CD4-positive, alpha-beta T cell (primary cell): ENCODE results near the gene ZIC5. TPM values are rescaled to one million over a fixed set of nuclear protein-coding genes. Genes with fewer than 3 reads are reported as not detected.

Experiments used
- ATAC-seq: fragments of 200-7000 bp; cut with Tn5 transposase; one replicate; pipeline ENCODE4 v1.10.0; 2022; ENCODE audit warnings: mild to moderate bottlenecking; ENCODE audit not compliant: poor library complexity
- CTCF ChIA-PET: fragments of 350-600 bp; sonication (Branson Sonifier 250); formaldehyde crosslinking; loops from one replicate; lab custom pipeline; 2021; ENCODE audit warnings: antibody characterized with exemption, inconsistent platforms; lab: Charles Lee
- POLR2A ChIA-PET: fragments of 350-600 bp; sonication (Branson Sonifier 250); formaldehyde crosslinking; loops from one replicate; lab custom pipeline; 2021; ENCODE audit warnings: antibody characterized with exemption, inconsistent platforms; lab: Charles Lee
- DNase-seq, 14 experiments: peaks; one replicate each; pipeline ENCODE4 v3.0.0-alpha.2; 2013 to 2020; ENCODE audit warnings: mixed read lengths in 2 of 14
- H3K27ac ChIP-seq, 2 donors: one replicate each; pipeline versions ENCODE4 v1.5.1 to v1.7.0; 2013; ENCODE audit warnings: low read length in 2 of 2, low read depth in 1 of 2, mild to moderate bottlenecking in 1 of 2
- H3K27me3 ChIP-seq, 2 experiments: 1 replicate in 1 of 2; 2 replicates in 1 of 2; pipeline versions ENCODE4 v1.6.1 to v1.7.0; 2013; ENCODE audit warnings: low read length in 2 of 2, control low read depth in 1 of 2, mild to moderate bottlenecking in 1 of 2, moderate library complexity in 1 of 2; ENCODE audit not compliant: insufficient read depth in 2 of 2, control insufficient read depth in 1 of 2
- H3K36me3 ChIP-seq: one replicate; pipeline ENCODE4 v1.6.1; 2013; ENCODE audit warnings: low read length, control low read depth; ENCODE audit not compliant: insufficient read depth
- H3K4me1 ChIP-seq: one replicate; pipeline ENCODE4 v1.6.1; 2013; ENCODE audit warnings: low read length, control low read depth; ENCODE audit not compliant: insufficient read depth
- H3K4me3 ChIP-seq: one replicate; pipeline ENCODE4 v1.5.1; 2013; ENCODE audit warnings: mild to moderate bottlenecking, low read length, moderate library complexity
- H3K9me3 ChIP-seq, 2 experiments: 1 replicate in 1 of 2; 2 replicates in 1 of 2; pipeline versions ENCODE4 v1.6.1 to v1.7.0; 2013; ENCODE audit warnings: low read length in 2 of 2, mild to moderate bottlenecking in 2 of 2, control low read depth in 1 of 2, moderate library complexity in 1 of 2; ENCODE audit not compliant: control insufficient read depth in 1 of 2, insufficient read depth in 1 of 2
- H3K27ac Mint-ChIP-seq: one replicate; pipeline ENCODE4 v1.8.0; 2020; ENCODE audit warnings: mixed read lengths
- H3K27me3 Mint-ChIP-seq: one replicate; pipeline ENCODE4 v1.8.0; 2021; ENCODE audit warnings: mixed read lengths
- H3K36me3 Mint-ChIP-seq: one replicate; pipeline ENCODE4 v1.8.0; 2021; ENCODE audit warnings: low read depth, mixed read lengths
- H3K4me1 Mint-ChIP-seq: one replicate; pipeline ENCODE4 v1.8.0; 2021; ENCODE audit warnings: low read depth, mixed read lengths
- H3K4me3 Mint-ChIP-seq: one replicate; pipeline ENCODE4 v1.8.0; 2020; ENCODE audit warnings: mild to moderate bottlenecking, mixed read lengths
- H3K9me3 Mint-ChIP-seq: one replicate; pipeline ENCODE4 v1.8.0; 2020; ENCODE audit warnings: mixed read lengths
- CTCF ChIP-seq: fragments of 200-600 bp; IDR thresholded peaks from one replicate; pipeline ENCODE4 v1.8.0; 2022; ENCODE audit warnings: antibody characterized with exemption, mild to moderate bottlenecking
- intact Hi-C, 2 experiments: fragments of 100-400 bp; cut with DNase I in 1 of 2; cut with micrococcal nuclease in 1 of 2; formaldehyde crosslinking; loops; one replicate each; pipeline versions ENCODE4 v1.15.1 to v1.9.0; 2023 to 2025; cut with DNase I, micrococcal nuclease
- total RNA-seq, 174 experiments: library from RNA in 2 of 174; stranded (reverse) in 2 of 174; gene quantifications; one replicate each; pipeline ENCODE4 v1.2.3 and lab custom pipeline; 2021 to 2026

Gene ZIC5
- total RNA-seq, 2 experiments from 2014 or later, result not detected

DNA sequence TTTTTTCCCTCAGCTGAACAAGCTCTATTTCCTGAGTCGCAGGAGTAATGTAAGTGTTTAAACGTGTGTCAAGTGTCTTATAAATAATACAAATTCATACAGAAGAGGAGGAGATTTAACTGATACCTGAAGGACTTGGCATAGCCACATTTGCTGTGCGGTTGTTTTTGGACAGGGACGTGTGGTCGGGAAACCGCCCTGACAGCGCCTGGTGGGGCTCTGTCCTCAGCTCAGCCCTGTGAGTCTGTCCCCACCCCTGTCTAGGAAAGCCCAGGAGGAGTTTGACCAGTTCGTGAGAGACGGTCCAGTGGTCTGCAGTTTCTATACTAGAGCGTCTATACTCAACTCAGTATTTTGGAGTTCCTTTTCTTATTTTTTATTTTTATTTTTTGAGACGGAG, 26.7 kb upstream of the ZIC5 start:
- Mint-ChIP-seq H3K27me3 (peaks cover 88% of the 10 kb centered on the region), H3K4me1 (no peaks in the 10 kb centered on the region), H3K27ac (no peak overlapping the region), H3K9me3 (peaks cover 9% of the 10 kb centered on the region), H3K4me3 (no peak overlapping the region), H3K36me3 (no peaks in the 10 kb centered on the region)
- intact Hi-C loops, result loop anchor here (2.0 to 10.0 kb wide), 3 partner anchors 37 to 503 kb away; no protein-coding TSS in a partner anchor
- CTCF ChIA-PET, result no interaction called here
- peaks cover 59 to 79% of the 10 kb centered on the region in 2 experiments for H3K27me3 ChIP-seq
- DNase-seq, result no peak
- H3K36me3 ChIP-seq, result no peaks in the 10 kb centered on the region
- H3K9me3 ChIP-seq, result peaks cover 18 to 22% of the 10 kb centered on the region in 2 experiments
- ATAC-seq, result no peak
- H3K4me3 ChIP-seq, result no peak overlapping the region
- peaks cover 17% of the 10 kb centered on the region for H3K4me1 ChIP-seq
- TF ChIP-seq CTCF, result no peak
- POLR2A ChIA-PET, result interaction anchor here (1.0 kb wide), 1 partner anchor 25 kb away, joined by 3 read pairs; no protein-coding TSS in a partner anchor
- no peak overlapping the region for H3K27ac ChIP-seq

DNA sequence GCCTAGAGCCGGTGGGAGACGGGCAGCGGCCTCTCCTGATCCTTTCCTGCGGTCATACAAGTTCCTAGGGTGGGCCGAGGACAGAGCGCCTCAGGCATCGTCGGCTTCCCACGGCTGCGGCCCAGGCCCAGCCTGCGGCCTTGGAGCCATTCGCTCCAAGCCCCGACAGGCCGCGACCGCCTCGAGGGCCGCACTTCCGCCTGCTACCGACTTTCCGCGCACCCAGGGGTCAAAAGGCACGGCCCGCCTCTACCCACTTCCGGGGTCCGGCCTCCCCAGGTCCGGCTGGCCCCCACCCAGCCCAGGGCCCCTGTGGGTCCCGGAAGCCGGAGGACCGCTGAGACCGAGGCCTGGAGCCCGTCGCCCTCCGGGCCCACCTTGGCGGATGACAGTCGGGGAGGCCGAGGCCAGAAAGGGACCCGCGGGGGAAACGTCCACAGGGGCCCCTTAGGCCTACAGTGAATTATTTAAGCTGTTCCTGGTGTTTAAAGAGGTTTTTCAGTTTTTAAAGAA, 26.2 kb upstream of the ZIC5 start:
- peaks cover 88% of the 10 kb centered on the region for H3K27me3 Mint-ChIP-seq
- intact Hi-C loops, result loop anchor here (2.0 to 10.0 kb wide), 4 partner anchors 23 to 503 kb away; no protein-coding TSS in a partner anchor
- no peaks in the 10 kb centered on the region for H3K36me3 Mint-ChIP-seq
- peaks cover 9% of the 10 kb centered on the region for H3K9me3 Mint-ChIP-seq
- ChIA-PET POLR2A (interaction anchor here (1.0 kb wide), 1 partner anchor 24 kb away, joined by 3 read pairs; no protein-coding TSS in a partner anchor), CTCF (no interaction called here)
- no peak overlapping the region for H3K4me3 ChIP-seq
- TF ChIP-seq CTCF, result no peak
- peaks cover 63 to 80% of the 10 kb centered on the region in 2 experiments for H3K27me3 ChIP-seq
- H3K4me1 ChIP-seq, result peaks cover 17% of the 10 kb centered on the region
- peaks cover 18 to 22% of the 10 kb centered on the region in 2 experiments for H3K9me3 ChIP-seq
- DNase-seq (no peak), ATAC-seq (no peak)
- H3K27ac Mint-ChIP-seq, result no peak overlapping the region
- no peak overlapping the region for H3K27ac ChIP-seq
- H3K4me3 Mint-ChIP-seq, result no peak overlapping the region
- H3K36me3 ChIP-seq, result no peaks in the 10 kb centered on the region
- no peaks in the 10 kb centered on the region for H3K4me1 Mint-ChIP-seq

- H3K4me3 Mint-ChIP-seq, result no peak overlapping the region
- peaks cover 27% of the 10 kb centered on the region in 2 experiments for H3K9me3 ChIP-seq
Observed at GRCh38 chr13:99996381-99996973, 24.9 kb upstream of the ZIC5 start.

More at GRCh38 chr13:99996381-99996973, 24.9 kb upstream of the ZIC5 start:
- ATAC-seq (no peak), DNase-seq (peak in 1 of 14 experiments; percentile 8)
- peaks cover 20% of the 10 kb centered on the region for H3K4me1 ChIP-seq
- CTCF ChIA-PET, result interaction anchor here (0.9 kb wide), 1 partner anchor 9 kb away, joined by 3 read pairs; no protein-coding TSS in a partner anchor
- no peak overlapping the region for H3K4me3 ChIP-seq
- Mint-ChIP-seq H3K9me3 (peaks cover 9% of the 10 kb centered on the region), H3K4me1 (peaks cover 7% of the 10 kb centered on the region), H3K36me3 (no peaks in the 10 kb centered on the region), H3K27ac (no peak overlapping the region), H3K27me3 (peaks cover 90% of the 10 kb centered on the region)
- peaks cover 70 to 93% of the 10 kb centered on the region in 2 experiments for H3K27me3 ChIP-seq
- H3K36me3 ChIP-seq, result no peaks in the 10 kb centered on the region
- intact Hi-C loops, result loop anchor here (2.0 to 10.0 kb wide), 3 partner anchors 22 to 502 kb away; no protein-coding TSS in a partner anchor
- TF ChIP-seq CTCF, result no peak
- POLR2A ChIA-PET, result interaction anchor here (1.2 kb wide), 1 partner anchor 13 kb away, joined by 3 read pairs; no protein-coding TSS in a partner anchor
- H3K27ac ChIP-seq, result no peak overlapping the region
